OCI-M2 (cell line): ENCODE measurements around the gene TCF7L1.

Experiments used
- DNase-seq: peaks from one replicate; lab custom pipeline; 2025; ENCODE audit not compliant: unreplicated experiment; lab: John Stamatoyannopoulos, UW

TCF7L1 gene

DNA sequence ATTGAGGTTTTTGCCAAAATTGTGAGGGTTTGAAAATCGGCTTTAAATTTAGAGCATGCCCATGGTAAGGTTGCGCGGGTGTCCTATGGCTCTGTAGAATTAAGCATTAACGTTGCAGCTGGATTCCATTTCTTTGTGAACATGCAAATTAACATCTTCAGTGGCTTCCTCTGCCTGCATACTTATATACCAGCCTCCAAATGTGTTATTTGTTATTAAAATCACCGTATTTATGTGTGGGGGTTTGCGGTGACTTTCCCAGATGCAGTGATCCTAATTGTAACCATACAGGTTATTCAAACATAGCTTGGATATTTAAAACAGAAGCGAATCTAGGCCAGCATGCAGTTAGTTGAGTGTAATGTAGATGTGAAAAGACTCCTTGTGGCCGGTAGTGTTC, 114.4 kb downstream of the TCF7L1 start:
- DNase-seq: no peak

DNA sequence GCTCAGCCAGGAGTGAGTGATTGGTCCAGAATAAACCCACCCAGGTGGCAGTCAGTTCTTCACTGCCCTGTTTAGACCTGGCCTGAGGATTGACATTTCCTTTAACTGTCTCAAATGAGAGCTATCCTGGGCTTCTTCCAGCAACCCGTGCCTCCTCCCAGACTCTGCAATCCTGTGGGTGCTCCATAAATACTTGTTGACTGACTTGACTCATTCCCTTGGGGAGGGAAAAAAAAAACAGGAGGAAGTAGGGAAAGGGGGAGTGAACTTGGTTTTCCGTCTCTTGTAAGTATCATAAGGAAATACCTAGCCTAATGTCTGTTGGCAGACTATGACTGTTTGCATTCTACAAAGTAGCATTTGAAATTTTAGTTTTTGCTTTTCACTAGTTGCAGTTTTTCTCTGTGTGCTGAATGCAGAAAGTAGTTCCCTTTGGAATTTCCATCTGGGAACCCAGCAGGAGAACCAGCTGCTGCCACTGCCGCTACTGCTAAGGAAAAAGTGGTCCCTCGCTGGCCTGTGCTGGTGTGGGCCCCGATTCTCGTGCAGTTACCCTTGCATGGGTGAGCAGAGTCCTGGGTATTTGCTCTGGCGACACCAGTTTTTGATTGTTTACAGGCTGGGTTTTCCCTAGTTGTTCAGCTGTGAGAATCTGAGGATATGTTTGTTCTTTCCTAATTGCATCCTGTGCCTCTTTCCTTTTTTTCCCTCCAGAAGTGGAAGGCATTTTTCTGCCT, 115.7 kb downstream of the TCF7L1 start:
- DNase-seq: no peak

DNA sequence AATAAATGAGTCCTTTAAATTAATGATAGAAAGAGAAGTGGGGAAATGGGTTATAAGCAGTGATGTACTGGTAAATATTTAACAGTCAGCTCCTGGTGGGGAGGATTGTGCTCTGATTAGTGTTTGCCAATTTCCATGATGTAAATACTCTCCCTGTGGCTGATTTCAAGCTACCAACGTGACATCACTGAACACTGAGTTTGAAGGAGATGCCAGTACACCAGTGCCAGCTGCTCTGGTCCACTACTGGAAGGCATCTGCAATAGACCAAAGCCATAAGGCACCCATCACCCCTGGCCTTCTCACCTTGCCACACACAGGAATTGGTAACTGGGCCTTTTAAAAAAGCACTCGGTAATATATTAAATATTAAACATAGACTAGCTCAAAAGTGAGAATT, 116.9 kb downstream of the TCF7L1 start:
- DNase-seq: no peak

DNA sequence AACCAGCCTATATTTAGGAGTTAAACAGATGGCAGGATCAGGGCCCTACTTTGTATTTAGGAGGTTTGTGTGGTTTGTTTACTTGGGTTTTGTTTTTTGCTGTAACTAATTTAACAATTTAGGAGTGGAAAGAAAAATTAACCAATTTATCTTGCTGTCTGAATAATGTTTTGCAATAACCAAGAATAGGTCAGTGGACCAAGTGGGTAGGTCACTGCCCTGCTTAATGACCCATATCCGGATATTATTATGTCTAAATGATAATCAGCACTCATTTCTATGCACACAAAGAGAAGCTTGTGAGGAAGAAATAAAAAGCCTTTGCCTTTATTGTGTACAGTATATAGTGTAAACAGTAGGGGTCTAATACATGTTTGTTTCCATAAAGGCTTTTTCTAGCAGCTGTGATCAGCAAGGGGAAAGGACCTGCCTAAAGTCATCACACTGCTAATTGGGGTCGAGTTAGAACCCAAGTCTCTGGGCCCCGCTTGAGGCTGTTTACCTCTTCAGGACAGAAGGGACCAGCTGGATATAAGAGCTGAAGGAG, 118.0 kb downstream of the TCF7L1 start:
- no peak for DNase-seq

DNA sequence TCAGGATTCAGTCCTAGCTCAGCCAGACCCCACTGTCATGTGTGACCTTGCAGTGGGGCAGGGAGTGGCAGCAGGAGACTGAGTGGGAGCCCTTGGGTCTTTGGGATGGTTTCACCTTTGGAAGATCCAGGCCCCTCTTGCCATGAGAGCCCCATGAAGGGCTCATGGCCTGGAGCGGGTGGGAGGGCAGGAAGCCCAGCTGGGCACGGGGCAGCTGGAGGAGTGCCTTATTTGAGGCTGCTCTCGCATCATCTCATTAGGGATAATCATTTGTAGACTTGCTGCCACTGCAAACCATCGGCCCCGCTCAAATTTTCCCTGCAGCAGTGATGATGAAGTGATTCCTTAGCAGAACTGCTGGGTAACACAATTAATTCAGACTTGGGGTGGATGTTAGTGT, 120.7 kb downstream of the TCF7L1 start:
- no peak for DNase-seq

DNA sequence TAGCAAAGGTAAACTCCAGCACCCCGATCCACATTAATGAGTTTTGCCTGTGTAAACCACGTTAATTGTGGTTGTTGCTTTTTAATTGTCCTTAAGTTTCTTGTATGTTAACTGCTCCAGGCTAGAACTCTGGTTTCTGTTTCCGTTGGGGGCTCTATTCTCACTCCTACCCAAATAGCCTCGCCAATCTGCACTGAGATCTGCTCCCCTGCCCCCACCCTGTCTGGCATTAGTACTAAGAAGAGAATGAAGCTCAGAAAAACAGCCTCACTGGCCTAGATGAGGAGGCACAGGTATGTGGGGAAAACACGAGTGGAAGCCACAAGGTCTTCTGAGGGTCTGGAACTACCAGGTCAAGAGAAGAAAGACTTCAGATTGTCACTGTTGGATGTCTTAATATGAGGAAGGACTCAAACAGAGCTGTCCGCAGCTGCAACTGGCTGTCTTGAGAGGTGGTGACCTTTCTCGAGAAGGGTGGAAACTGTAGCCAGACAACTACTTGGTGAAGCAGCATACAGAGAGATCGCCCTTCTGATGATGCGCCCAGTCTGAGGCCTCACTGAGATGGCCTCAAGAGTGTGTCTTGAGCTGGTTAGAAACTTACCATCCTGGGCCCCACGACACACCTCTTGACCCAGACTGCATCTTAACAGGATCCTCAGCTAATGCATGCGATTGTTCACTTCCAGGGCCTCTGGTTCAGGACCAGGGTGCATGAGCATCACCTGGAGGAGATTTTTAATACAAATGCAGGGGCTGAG, 121.5 kb downstream of the TCF7L1 start:
- no peak for DNase-seq

DNA sequence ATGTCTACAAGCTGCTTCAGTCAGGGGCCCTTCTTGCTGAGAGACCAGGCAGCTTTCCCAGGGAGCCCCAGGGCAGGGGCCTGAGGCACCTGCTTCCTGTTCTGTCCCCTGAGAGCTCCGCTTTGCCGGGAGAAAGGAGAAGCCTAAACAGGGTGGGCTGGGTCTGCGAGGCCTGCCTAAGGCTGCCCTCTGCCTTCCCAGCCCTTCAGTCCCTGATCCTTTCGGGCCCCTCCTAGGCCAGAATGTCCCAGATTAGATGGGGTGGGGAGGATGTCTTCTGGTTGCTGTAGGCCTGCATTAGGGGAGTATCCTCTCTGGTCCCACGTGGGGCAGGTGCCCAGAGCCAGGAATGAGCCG, 122.2 kb downstream of the TCF7L1 start:
- no peak for DNase-seq

DNA sequence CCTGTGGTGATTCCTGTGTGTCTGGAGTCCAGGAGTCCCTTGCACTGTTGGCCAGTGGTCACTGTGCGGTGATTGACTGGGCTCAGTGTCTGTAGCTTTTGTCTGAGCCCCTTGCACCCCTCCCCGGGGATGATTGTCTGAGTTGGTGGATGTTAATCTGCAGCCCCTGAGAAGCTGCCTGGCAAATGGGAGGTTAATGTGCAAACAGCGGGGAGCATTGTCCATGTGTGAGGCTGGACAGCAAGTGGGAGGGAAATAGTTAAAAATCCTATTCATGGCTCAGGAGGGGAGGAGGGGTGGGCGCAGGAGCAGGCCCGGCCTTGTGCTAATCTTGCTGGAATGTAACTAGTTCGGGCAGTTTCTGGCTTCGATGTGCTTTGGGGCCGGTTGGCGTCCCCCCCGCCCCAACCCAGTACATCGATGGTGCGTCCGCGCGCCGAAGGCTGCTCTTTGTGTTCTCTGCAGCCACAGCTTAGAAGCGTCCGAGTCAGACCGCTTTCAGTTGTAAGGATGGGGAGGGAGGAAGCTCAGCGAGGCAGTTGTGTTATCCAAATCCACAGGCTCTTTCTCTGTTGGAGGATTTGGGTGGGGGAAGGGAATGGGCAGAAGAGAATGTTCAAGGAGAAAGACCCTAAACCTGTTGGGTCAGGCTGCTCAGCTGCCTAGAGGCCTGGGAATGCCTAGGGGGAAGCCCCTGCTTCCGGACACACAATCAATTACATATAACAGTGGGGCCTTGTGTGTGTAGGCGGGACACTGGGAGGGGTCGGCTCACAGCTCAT, 122.8 kb downstream of the TCF7L1 start:
- DNase-seq: no peak

DNA sequence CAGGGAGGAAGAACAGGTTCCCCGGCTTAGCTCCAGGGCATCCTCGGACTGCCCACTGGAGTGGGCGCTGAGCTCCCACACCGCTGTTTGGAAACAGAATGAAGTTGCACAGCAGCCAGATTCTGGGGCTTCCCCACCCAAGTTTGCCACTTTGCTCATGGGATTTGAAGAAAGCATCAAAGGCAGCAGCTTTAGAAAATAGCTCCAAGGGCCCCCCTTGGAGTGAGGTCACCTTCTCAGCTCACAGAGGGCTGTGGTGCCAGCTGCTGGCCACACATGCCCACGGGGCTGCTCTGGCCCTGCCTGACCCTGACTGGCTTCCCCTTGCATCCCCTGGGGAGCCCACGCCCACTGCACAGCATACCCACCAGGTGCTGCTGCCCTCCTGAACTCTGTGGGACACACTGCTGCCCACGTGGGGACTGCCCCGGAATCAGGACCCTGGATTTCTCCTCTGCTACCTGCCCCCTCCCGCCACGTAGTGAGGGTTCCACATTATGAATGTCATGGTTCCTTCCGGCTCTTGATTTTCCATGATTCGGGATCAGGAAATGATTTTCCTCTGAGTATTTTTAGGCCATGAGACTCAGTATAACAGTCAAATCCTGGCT, 124.3 kb downstream of the TCF7L1 start:
- no peak for DNase-seq

DNA sequence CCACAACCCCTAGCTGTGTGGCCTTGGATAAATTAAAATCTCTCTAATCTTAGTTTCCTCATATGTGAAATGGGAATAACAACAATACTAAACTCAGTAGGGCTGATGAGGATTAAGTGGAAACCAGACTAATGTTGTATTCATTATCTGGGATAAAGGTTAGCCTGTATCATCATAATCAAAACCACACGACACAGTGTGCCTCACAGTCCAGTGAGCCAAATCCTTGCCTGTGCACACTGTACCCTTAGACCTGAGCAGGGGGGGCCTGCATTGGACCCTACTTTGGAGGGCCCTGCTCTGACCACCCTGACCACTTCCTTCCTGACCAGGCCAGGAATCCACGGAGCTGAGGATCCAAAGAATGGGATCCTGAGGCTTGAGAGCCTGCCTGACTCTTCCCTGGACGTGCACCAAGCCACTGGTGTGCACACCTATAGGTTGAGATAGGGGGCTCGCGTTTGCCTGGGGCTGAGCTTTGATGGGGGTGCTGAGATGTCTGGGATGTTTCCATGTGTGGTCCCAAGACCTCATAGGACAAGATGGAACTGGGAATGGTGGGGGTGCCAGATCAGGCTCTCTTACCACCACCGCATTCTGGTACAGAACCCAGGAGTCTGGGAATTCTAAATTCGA, 124.9 kb downstream of the TCF7L1 start:
- no peak for DNase-seq

DNA sequence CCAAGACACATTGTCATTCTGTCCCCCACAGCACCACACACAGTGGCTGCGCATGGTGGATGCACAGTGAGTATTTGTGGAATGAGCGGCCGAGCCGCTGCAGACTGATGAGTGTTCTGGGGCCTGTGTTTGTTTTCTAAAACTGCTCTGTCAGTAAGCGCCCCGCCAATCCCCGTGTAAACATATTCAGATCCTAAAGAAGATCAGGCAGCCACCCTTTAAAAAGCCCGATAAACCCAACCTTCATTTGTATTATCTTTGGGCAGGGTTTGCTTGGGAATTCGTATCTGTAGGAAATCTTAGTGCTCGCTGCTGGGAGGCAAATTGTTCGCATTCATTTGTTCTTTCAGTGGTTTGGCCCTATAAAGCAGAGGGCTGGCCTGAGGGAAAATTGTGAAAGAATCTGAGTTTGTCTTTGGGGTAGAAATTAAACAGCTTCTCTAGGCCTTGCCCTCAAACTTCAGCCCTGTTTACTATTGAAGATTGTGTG, 126.0 kb downstream of the TCF7L1 start:
- DNase-seq: no peak

DNA sequence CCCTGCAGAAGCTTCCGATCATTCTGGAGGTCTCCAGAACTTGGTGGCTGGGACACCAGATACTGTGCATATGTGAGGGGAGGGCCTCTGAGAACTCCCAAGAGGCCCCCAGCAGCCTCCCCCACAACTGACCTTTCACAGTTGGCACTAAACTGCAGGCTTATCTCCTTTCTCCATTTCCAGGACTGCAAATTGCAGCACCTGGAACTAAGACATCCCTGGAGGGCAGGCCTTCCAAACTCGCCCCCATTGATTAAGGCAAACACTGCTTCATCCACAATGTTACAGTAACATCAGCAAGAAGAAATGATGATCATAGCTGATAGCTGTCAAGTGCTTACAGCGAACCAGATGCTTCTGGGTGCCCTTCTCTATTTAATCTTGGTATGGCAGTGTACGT, 126.7 kb downstream of the TCF7L1 start:
- no peak for DNase-seq

DNA sequence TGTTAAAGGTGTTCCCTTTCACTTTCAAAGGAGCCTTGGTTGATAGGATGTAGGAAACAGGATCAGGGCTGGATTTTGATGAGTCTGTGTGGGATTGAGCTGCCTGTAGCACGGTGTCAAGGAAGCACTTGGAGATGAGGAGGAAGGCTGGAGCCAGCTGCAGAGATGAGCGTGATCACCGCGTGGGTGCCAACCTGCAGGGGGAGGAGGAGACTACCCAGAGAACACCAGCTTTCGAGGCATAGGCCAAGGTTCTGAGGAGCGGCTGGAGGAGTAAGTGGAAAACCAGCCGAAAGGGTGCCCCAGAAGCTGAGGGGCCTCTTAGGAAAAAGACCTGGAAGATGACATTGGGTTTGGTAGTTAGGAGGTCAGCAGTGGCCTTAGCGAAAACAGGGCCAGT, 130.4 kb downstream of the TCF7L1 start:
- no peak for DNase-seq

DNA sequence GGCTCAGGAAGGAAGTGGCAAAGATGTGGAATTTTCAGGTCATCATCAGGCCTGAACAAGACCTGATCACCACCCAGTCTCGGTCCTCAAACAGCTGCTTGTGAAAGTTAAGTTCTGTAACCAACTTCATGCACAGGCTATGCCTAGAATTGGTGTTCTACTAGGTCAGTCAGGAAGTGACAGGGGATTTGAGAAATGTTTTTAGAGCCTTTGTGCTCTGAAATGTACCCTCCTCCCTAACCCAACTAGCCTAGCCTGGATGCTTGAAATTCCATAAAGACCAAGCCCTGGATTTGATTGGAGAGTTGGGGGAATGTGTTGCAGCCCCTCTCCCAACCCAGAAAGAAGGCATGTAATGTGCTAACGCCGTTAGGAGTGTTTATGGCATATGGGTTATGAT, 131.3 kb downstream of the TCF7L1 start:
- no peak for DNase-seq

DNA sequence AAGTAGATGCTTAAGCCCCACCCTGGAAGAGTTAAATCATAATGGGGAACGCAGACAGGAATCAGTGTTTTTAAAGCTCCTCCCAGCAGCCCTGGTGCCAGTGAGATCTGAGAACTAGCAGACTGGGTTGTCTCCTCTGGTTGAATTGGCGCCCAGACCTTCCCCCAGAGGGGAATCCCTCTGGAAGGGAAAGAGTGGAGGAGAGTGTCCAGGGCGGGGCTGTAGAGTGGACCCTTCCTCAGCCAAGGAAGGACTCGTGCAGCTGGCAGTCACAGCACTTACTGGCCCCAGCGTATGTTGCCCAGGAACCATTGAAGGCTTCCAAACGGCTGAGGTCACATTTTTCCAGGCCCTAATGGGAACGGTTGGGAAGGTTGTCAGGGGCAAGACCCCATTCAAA, 132.1 kb downstream of the TCF7L1 start:
- no peak for DNase-seq

DNA sequence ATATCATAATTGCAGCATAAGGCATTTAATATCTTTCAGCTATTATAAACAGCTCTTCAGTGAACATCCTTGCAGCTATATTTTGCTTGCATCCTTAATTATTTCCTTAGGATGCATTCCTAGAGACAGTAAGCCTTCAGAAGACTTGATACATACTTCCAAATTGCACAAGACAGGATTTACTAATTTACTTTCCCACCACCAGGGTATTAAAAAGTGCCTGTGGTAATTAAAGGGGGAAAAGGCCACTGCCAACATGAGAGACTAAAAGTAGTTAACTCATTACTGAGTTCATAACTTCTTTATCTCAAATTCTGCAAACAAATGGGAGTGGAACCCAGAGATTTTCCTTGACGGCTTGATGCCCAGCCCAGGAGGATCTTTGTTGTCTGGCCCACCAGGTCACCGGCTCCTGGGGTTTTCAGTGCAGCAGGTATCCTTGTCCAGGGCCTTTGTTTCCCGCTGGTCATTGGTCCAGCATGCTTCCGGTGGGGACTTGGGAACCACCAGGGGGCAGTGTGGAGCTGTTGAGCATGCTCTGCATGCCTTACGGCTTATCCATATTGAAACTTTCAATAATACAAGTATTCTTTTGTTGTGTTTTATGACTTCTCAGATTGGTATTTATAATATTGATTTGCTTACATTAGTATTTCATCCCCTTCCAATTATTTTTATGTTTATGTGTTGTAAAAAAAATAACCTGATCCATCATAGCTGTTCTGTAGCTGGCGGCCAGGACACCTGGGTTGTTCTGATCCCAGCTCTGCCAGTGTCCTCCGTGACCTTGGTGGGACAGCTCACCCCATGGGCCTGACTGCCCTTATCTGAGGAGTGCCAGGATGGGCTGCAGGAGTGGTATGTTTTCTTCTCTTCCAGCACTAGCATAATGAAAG, 133.2 kb downstream of the TCF7L1 start:
- no peak for DNase-seq

DNA sequence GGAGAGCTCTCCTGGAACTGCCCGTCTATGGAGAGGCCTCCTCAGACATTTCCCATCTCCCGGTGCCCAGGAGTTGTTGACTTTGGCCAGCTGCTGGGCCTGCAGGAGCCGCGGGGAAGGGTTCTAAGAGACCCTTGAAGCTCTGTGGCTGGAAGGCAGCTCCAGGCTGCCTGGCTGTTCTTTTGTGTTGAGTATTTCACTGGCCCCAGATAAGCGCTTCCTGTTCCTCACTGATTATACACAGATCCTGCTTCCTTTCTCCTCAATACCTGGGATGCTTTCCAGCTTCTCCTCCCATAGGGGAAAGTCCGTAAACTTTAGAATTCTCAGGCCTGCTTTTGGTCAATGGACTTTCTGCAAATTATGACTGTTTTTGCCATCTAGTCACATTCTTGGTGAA, 136.8 kb downstream of the TCF7L1 start:
- no peak for DNase-seq

DNA sequence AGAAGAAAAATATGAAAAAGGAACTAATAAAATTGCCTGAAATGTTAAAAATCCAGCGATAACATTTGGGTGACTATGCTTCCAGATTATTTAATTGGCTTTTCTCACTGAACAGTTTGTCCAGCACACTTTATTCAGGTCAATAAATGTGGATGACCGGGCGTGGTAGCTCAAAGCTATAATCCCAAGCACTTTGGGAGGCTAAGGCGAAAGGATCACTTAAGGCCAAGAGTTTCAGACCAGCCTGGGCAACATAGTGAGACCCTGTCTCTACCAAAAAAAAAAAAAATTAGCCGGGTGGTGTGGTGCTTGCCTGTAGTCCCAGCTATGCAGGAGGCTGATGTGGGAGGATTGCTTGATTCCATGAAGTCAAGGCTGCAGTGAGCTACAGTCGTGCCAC, 139.2 kb downstream of the TCF7L1 start:
- DNase-seq: no peak
